GM21526 (cell line): ENCODE data around the gene CDK13.
"Not testable (repeated sequence)": the region's sequence is repeated elsewhere in the genome, so short reads cannot be mapped to it uniquely, and the experiment has no call there.

Source experiments
- ATAC-seq: cut with Tn5 transposase; IDR thresholded peaks from one replicate; pipeline ENCODE4 v1.9.1; 2021; ENCODE audit warnings: moderate library complexity; ENCODE audit not compliant: unreplicated experiment, low FRiP score

Gene CDK13

GRCh38 chr7:40141916-40142315 is 191.9 kb downstream of the CDK13 start:
- not testable (repeated sequence) for ATAC-seq

GRCh38 chr7:40145596-40146130 is 195.6 kb downstream of the CDK13 start:
- not testable (repeated sequence) for ATAC-seq

GRCh38 chr7:40147371-40148246 is 197.6 kb downstream of the CDK13 start:
- ATAC-seq: no peak

GRCh38 chr7:40148247-40148580 is 198.2 kb downstream of the CDK13 start:
- ATAC-seq: not testable (repeated sequence)

- ATAC-seq: no peak
Measured at GRCh38 chr7:40148671-40149070, 198.6 kb downstream of the CDK13 start.
